Measurements from ENCODE around the gene MBNL2.

MBNL2 gene

DNA sequence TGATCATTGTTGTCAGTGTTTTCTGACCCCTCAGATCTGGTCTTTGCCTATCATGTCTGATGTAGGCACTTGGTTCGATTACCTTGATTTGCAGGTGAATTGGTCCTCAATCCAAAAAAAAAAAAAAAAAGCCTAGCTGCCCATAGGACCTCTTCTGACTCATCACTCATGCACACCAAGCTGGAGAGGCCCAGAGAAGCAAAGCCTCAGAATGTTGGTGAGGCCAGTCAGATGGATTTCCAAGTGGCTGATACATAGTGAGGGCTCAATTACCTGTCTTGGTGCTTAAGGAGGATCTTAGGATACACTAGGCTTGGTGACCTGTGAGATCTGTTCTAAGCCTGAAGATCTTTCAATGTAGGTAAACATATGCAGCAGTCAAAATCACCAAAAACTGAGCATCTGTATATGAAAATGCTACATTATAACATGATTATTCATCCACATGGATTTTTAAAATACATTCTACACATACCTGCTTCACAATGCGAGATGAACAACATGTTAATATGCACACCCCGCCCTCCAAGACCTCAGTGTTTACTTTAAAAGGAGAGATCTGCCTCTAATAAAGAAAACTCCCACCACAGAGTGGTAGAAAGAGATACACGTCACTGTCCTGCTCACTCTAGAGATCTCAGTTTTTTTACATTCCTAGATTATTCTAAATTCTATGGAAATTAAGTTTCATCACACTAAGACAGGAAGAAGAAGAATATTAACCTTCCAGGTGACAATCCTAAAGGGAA, 132.0 kb downstream of the MBNL2 start:
- DNase-seq = no peak

GRCh38 chr13:97354808-97355207, 132.7 kb downstream of the MBNL2 start:
- DNase-seq = no peak

- DNase-seq = no peak
These were observed 134.5 kb downstream of the MBNL2 start for GRCh38 chr13:97356592-97356991.

GRCh38 chr13:97359181-97360057, 137.3 kb downstream of the MBNL2 start:
- DNase-seq = peak; percentile 20

DNA sequence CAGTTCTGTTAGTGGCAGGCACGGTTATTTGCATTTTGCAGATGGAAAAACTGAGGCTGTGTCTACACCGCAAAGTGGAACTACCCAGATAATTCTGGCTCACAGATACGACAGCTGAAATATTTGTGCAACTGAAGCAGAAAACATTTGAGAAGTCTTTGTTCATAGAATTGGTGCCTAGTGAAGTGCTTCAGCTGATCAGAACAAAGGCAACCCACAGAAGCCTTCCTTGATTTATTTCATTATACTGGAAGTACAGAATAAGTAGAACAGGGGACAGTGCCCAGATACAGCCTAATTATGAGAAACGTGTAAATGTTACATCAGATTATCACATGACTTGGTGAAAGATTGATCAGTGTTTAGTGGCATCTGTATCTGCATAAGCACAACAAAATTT, 138.5 kb downstream of the MBNL2 start:
- DNase-seq = no peak

DNA sequence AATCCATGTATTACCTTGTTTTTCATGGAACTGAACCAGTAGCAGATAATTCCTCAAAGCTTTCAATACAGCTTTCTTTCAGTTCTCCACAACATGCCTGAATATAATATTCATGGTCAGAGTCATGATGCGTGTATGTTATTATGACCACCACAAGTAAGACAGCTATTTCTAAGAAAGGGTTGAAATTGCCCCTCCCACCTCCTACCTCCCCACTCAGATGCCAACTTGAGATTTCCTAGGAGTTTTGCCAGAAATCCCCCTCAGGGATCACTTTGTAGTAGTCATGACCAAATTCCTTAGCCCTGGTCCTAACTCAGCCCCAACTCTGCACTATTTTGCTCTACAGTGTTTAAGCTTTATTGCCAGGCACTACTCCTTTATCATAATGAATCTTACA, 141.9 kb downstream of the MBNL2 start:
- no peak for DNase-seq

GRCh38 chr13:97364827-97365226, 142.7 kb downstream of the MBNL2 start:
- DNase-seq = no peak

- no peak for DNase-seq
These were observed 144.1 kb downstream of the MBNL2 start for GRCh38 chr13:97366172-97366688.

DNA sequence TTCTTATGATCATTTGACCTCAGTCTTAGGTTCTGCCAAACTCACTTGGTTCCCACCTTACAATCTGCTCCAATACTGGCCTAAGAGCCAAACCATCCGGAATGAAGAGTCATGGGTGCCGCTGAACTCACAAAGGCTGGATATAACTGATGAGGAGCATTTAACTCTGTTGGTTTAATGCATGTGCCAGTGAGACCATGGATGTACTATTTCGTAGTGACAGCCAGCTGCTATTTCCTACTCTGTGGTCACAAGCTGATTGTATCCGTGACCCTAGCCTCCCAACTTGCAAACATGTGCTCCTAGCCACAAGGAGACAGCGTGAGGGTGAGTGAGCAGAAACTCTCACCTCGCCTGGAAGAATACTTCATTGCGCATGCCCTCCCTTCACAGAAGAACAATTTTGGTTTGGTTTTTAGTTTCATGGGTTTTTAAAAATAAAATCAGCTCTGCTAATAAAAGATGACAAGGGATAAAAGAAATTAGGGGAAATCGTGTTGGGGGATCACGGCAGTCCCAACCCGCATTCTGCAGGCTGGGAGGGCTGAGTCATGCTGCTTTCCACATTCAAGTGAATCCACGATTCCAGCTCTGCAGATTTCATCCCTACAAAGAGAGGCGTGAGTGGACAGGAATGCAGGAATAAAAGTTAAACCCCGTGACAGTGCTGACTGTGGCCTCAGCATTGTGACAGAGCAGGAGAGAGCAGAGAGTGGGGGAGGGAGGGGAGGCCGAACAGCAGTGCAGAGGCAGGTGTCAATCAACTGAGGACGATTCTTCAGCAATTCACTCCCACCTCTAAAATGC, 145.1 kb downstream of the MBNL2 start:
- no peak for DNase-seq

- DNase-seq = no peak
These were observed 147.2 kb downstream of the MBNL2 start for GRCh38 chr13:97369261-97369893.

DNA sequence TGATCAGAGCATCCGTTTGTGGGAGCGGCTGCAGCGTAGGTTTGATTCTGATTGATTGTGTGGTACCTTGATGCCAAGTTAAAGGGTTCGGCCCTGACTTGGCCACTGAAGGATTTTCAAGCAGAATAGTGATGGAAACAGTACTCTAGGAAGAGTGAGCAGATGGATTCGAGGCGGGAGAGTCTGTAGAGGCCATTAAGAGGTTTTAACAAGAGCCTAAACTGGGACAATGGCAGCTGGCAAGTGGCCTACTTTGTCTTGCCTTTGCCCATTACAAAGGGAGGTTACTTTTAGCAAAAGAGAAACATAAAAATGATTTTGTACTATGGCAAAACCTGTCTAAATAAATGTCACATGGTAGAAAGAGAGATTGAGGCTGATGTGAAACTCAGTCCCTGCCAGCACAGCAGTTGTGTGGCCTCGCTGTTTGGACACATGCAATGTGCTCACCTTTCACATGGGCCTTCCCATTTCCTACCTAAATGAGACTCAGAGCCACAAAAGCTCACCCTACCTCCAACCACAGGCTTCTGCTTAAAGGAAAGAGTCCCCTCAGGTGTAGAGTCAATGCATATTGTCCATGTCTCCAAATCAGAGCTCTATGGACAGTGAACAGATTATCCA, 149.5 kb downstream of the MBNL2 start:
- DNase-seq = no peak

GRCh38 chr13:97372936-97373335, 150.8 kb downstream of the MBNL2 start:
- DNase-seq = no peak

- DNase-seq = no peak
These were observed 151.7 kb downstream of the MBNL2 start for GRCh38 chr13:97373787-97374186.

DNA sequence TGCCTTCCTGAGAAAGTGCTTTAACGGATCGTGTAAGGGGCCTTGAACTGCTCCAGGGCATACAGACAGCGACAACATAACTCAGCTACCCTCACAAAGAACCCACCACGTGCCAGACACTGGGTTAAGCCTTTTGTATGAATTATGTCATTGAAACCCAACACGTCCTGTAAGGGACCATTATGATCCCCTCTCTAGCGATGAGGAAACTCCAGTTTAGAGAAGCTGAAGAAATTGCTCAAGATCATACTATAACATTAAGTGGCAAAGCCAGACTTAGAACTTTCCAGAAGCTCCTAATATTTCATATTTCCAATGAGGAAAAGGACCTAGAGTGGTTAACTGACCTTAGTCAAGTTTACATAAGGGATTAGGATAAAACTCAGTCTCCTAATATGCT, 154.8 kb downstream of the MBNL2 start:
- DNase-seq = no peak

- no peak for DNase-seq
These were observed 157.3 kb downstream of the MBNL2 start for GRCh38 chr13:97379386-97379785.

- DNase-seq = no peak
These were observed 158.6 kb downstream of the MBNL2 start for GRCh38 chr13:97380696-97381095.

- no peak for DNase-seq
These were observed 159.1 kb downstream of the MBNL2 start for GRCh38 chr13:97381189-97381588.

- DNase-seq = no peak
These were observed 160.1 kb downstream of the MBNL2 start for GRCh38 chr13:97382276-97382675.

DNA sequence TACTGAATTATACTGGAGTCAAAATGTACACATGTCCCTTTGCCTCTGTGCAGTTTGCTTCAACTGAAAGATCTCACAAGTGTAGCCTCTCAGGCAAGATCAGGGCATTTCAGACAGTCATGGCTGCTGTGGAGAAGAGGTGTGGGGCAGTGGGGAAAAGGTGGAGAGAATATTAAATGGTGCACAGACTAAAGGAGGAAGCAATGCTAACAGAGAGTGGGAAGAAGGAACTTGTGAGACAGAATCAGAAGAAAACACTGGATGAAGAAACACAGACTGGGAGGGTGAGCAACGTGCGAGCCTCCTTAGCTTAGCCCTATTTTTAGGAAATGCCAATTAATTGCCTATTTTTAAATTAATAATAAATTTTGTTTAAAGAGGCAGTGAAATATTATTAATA, 162.2 kb downstream of the MBNL2 start:
- no peak for DNase-seq

DNA sequence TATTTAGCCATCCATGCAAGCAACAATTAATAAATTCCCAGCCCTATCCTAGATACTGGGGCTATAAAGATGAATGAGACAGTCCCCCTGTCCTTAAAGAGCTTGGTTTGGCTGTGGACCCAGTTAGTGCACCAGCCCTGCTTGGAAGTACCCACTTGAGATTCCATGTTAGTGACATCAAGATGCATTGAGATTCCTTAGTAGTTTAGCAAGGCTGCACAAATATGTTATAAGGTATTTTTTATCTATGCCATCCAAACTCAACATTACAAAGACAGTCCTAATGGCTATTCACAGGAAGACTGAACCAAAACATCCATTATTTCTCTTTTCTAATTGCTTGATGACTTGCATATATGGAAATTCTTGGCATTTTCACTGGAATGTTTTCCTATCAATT, 163.0 kb downstream of the MBNL2 start:
- DNase-seq = no peak

DNA sequence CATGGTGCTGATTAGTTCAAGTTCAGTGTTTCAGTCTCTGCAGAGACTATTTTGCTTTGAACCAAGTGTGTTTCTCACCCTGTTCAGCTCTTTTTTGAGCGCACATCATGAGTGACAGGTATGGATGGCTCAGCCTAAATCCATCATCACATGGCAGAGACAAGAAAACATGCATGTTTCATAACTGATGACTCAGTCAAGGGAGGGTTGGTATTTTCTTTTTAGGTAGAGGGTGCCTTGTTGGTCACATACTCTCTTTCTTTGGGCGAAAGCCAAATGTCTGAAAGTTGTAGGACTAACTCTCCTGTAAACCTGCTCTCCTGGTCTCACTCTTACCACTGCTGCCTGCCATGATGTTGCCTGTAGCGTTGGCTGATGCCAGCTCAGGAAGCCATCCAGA, 163.7 kb downstream of the MBNL2 start:
- DNase-seq = no peak

Data from effector CD8-positive, alpha-beta T cell (primary cell).